ENCODE data around the gene TMEM87B.
A peak's percentile ranks its signal among the peaks of the same experiment; 100 is the strongest.

The TMEM87B gene

GRCh38 chr2:112055730-112056625, 909 bp downstream of the TMEM87B start:
- TF ChIP-seq, protein P1, sequence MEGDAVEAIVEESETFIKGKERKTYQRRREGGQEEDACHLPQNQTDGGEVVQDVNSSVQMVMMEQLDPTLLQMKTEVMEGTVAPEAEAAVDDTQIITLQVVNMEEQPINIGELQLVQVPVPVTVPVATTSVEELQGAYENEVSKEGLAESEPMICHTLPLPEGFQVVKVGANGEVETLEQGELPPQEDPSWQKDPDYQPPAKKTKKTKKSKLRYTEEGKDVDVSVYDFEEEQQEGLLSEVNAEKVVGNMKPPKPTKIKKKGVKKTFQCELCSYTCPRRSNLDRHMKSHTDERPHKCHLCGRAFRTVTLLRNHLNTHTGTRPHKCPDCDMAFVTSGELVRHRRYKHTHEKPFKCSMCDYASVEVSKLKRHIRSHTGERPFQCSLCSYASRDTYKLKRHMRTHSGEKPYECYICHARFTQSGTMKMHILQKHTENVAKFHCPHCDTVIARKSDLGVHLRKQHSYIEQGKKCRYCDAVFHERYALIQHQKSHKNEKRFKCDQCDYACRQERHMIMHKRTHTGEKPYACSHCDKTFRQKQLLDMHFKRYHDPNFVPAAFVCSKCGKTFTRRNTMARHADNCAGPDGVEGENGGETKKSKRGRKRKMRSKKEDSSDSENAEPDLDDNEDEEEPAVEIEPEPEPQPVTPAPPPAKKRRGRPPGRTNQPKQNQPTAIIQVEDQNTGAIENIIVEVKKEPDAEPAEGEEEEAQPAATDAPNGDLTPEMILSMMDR (conservative IDR thresholded peaks at IDR 0.05; ENCODE audit: low read depth, low read length) = no peak
- peak; percentile 93 for DNase-seq (ENCODE audit: low read depth)
- peak overlapping the region; percentile 89 for H3K4me3 ChIP-seq (ENCODE audit: low read depth, low read length)

DNA sequence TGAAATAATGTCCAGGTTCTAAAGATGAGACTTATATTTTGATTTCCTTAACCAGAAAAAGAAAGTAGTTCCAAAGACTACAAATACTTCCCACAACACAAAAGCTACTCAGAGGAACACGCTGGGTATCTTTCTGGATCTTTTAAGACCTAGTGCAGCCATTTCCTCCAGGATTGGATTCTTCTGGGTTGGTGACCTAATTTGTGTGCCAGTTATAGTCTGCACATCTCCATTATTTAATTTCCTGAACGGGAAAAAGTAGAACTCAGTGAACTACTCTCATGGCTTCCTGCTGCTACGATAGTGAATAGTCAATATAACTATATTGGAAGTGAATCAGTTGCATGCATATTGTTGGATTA, 1.5 kb downstream of the TMEM87B start:
- peak overlapping the region; percentile 89 for H3K4me3 ChIP-seq (ENCODE audit: low read depth, low read length)
- DNase-seq (ENCODE audit: low read depth) = no peak
- TF ChIP-seq, protein P1 (conservative IDR thresholded peaks at IDR 0.05; ENCODE audit: low read depth, low read length) = no peak

DNA sequence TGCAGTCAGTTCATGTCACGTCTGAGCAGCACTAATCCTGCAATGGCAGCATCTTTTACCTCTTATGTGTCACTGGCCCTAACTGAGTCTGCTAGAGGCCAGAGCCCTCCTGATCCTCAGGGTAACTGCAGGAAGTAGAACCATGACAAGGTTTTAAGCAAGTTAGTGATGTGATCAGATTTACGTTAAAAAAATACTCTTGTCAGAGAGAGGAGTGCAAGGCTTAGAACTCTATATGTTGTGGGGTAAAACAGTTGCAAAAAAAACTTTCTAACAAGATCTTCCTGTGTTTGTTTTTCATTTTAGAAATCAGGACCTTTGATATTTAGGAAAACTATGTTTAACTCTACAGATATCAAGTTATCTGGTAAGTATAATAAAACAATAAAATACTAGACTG, 4.6 kb downstream of the TMEM87B start:
- no peak overlapping the region for H3K4me3 ChIP-seq (ENCODE audit: low read depth, low read length)
- DNase-seq (ENCODE audit: low read depth) = no peak
- TF ChIP-seq, protein P1 (conservative IDR thresholded peaks at IDR 0.05; ENCODE audit: low read depth, low read length) = no peak

- no peak overlapping the region for H3K4me3 ChIP-seq (ENCODE audit: low read depth, low read length)
- TF ChIP-seq, protein P1 (conservative IDR thresholded peaks at IDR 0.05; ENCODE audit: low read depth, low read length) = no peak
- no peak for DNase-seq (ENCODE audit: low read depth)
Measured at GRCh38 chr2:112061299-112061698, 6.2 kb downstream of the TMEM87B start.

GRCh38 chr2:112061840-112062239, 6.8 kb downstream of the TMEM87B start:
- no peak for DNase-seq (ENCODE audit: low read depth)
- TF ChIP-seq, protein P1 (conservative IDR thresholded peaks at IDR 0.05; ENCODE audit: low read depth, low read length) = no peak

DNA sequence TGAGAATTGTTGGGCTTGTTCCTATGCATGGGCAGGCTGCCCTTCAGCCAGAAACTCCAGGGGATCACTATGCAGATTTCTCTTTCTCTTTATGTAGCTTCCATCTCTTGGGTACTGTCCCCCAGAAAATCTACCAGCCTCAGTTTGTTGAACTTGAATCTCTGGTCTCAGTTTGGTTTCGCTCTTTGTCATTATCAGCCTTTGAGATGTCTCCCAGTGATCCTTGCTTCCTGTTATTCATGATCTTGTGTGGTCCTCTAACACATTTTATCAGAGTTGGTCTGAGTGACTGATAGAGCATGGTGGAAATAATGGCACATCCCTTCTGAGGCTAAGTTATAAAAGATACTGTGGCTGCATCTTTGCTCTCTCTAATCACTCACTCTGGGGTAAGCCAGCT, 7.8 kb downstream of the TMEM87B start:
- DNase-seq (ENCODE audit: low read depth) = no peak
- TF ChIP-seq, protein P1 (conservative IDR thresholded peaks at IDR 0.05; ENCODE audit: low read depth, low read length) = no peak

More at GRCh38 chr2:112061840-112062239, 6.8 kb downstream of the TMEM87B start:
- H3K4me3 ChIP-seq (ENCODE audit: low read depth, low read length) = no peak overlapping the region

GRCh38 chr2:112065486-112065885, 10.4 kb downstream of the TMEM87B start:
- DNase-seq (ENCODE audit: low read depth) = no peak
- no peak overlapping the region for H3K4me3 ChIP-seq (ENCODE audit: low read depth, low read length)
- TF ChIP-seq, protein P1 (conservative IDR thresholded peaks at IDR 0.05; ENCODE audit: low read depth, low read length) = no peak

More for the DNA sequence above, 7.8 kb downstream of the TMEM87B start:
- no peak overlapping the region for H3K4me3 ChIP-seq (ENCODE audit: low read depth, low read length)

Data from choroid plexus epithelial cell (primary cell).